GM23338 (cell line): Measurements from ENCODE around the gene SEC14L1. TPM values are rescaled to one million over a fixed set of nuclear protein-coding genes. Genes with fewer than 3 reads are reported as not detected.
A peak's percentile ranks its signal among the peaks of the same experiment; 100 is the strongest.

Experiments
- ATAC-seq: fragments of 200-7000 bp; cut with Tn5 transposase; 3 replicates; pipeline ENCODE4 v1.9.1; 2020
- DNase-seq: peaks from one replicate; pipeline ENCODE4 v3.0.0-alpha.2; 2015; ENCODE audit warnings: low spot score
- H2AFZ ChIP-seq: fragments of 200-600 bp; sonication (generic); 2 replicates; pipeline ENCODE4 v1.8.0; 2016; ENCODE audit warnings: antibody characterized with exemption, mild to moderate bottlenecking, moderate library complexity
- H3F3A ChIP-seq: fragments of 200-600 bp; sonication (generic); replicated peaks from 2 replicates; pipeline ENCODE4 v1.8.0; 2017; ENCODE audit warnings: antibody characterized with exemption, mixed run types, low read depth
- H3K27ac ChIP-seq: fragments of 200-600 bp; sonication (generic); 2 replicates; pipeline ENCODE4 v1.6.1; 2016; ENCODE audit warnings: low read depth
- H3K27me3 ChIP-seq: fragments of 200-600 bp; sonication (generic); 2 replicates; pipeline ENCODE4 v1.8.0; 2016; ENCODE audit warnings: mild to moderate bottlenecking, mixed run types, moderate library complexity; ENCODE audit not compliant: insufficient read depth
- H3K36me3 ChIP-seq: fragments of 200-600 bp; sonication (generic); 2 replicates; pipeline ENCODE4 v1.8.0; 2016; ENCODE audit warnings: mild to moderate bottlenecking; ENCODE audit not compliant: insufficient read depth
- H3K4me1 ChIP-seq: fragments of 200-600 bp; sonication (generic); 2 replicates; pipeline ENCODE4 v1.8.0; 2016; ENCODE audit warnings: mild to moderate bottlenecking, moderate library complexity; ENCODE audit not compliant: insufficient read depth
- H3K4me2 ChIP-seq: fragments of 200-600 bp; sonication (generic); 2 replicates; pipeline ENCODE4 v1.7.1; 2017; ENCODE audit warnings: mixed run types
- H3K4me3 ChIP-seq: fragments of 200-600 bp; sonication (generic); 2 replicates; pipeline ENCODE4 v1.6.1; 2016; ENCODE audit warnings: mixed run types
- H3K79me2 ChIP-seq: fragments of 200-600 bp; sonication (generic); replicated peaks from 2 replicates; pipeline ENCODE4 v1.8.0; 2017; ENCODE audit warnings: mild to moderate bottlenecking; ENCODE audit not compliant: insufficient read depth
- H3K9me2 ChIP-seq: fragments of 200-600 bp; sonication (generic); 2 replicates; pipeline ENCODE4 v1.8.0; 2017; ENCODE audit not compliant: insufficient read depth
- H4K20me1 ChIP-seq: fragments of 200-600 bp; sonication (generic); replicated peaks from 2 replicates; pipeline ENCODE4 v1.8.0; 2017; ENCODE audit warnings: mild to moderate bottlenecking; ENCODE audit not compliant: insufficient read depth
- H3K27ac Mint-ChIP-seq: 2 replicates; pipeline ENCODE4 v1.8.0; 2020; ENCODE audit warnings: inconsistent platforms, mild to moderate bottlenecking, moderate library complexity, mixed read lengths
- H3K27me3 Mint-ChIP-seq: 3 replicates; pipeline ENCODE4 v1.8.0; 2022; ENCODE audit warnings: low read depth, mild to moderate bottlenecking, moderate library complexity, mixed read lengths, inconsistent platforms; ENCODE audit not compliant: insufficient read depth, poor library complexity
- H3K36me3 Mint-ChIP-seq: 3 replicates; pipeline ENCODE4 v1.8.0; 2021; ENCODE audit warnings: low read depth, mild to moderate bottlenecking, inconsistent platforms, moderate library complexity, mixed read lengths
- H3K4me1 Mint-ChIP-seq: 3 replicates; pipeline ENCODE4 v1.8.0; 2020; ENCODE audit warnings: mild to moderate bottlenecking, inconsistent platforms, mixed read lengths
- H3K4me3 Mint-ChIP-seq: 3 replicates; pipeline ENCODE4 v1.8.0; 2021; ENCODE audit warnings: moderate library complexity, mild to moderate bottlenecking, inconsistent platforms, mixed read lengths
- H3K9me3 Mint-ChIP-seq: 3 replicates; pipeline ENCODE4 v1.8.0; 2020; ENCODE audit warnings: moderate library complexity, mild to moderate bottlenecking, inconsistent platforms, mixed read lengths
- CREB1 ChIP-seq: fragments of 250-450 bp; sonication (Bioruptor Pico); IDR thresholded peaks from 2 replicates; pipeline ENCODE4 v1.5.0; 2020; ENCODE audit warnings: low read depth, mild to moderate bottlenecking, moderate library complexity
- EZH2 ChIP-seq: fragments of 200-600 bp; sonication (generic); IDR thresholded peaks from one replicate; pipeline ENCODE4 v1.8.0; 2017; ENCODE audit warnings: antibody characterized with exemption, mild to moderate bottlenecking, low read depth; ENCODE audit not compliant: unreplicated experiment
- EZH2phosphoT487 ChIP-seq: fragments of 200-600 bp; sonication (generic); IDR thresholded peaks from one replicate; pipeline ENCODE4 v1.8.1; 2018; ENCODE audit warnings: antibody characterized with exemption; ENCODE audit not compliant: unreplicated experiment
- JUNB ChIP-seq: IDR thresholded peaks from one replicate; pipeline ENCODE4 v1.6.1; 2016; ENCODE audit warnings: antibody characterized with exemption; ENCODE audit not compliant: unreplicated experiment
- POLR2AphosphoS5 ChIP-seq: IDR thresholded peaks from 2 replicates; pipeline ENCODE4 v1.6.1; 2016; ENCODE audit warnings: antibody characterized with exemption, low read depth
- STAT1 ChIP-seq: IDR thresholded peaks from one replicate; pipeline ENCODE4 v1.6.1; 2016; ENCODE audit warnings: antibody characterized with exemption; ENCODE audit not compliant: unreplicated experiment
- ZNF114 ChIP-seq: fragments of 250-450 bp; sonication (Bioruptor Pico); IDR thresholded peaks from 2 replicates; pipeline ENCODE4 v1.5.0; 2020; ENCODE audit warnings: mild to moderate bottlenecking, moderate library complexity
- ZNF331 ChIP-seq: fragments of 250-450 bp; sonication (Bioruptor Pico); IDR thresholded peaks from 2 replicates; pipeline ENCODE4 v1.5.0; 2020; ENCODE audit warnings: low read depth, mild to moderate bottlenecking, moderate library complexity
- polyA plus RNA-seq: library from polyadenylated mRNA; unstranded; fragments of >200 nt; fragmentation: Nextera tagmentation; extraction: Ambion mirVana; gene quantifications from 2 replicates; pipeline ENCODE4 v1.2.1, GENCODE V29; 2016
- total RNA-seq: library from RNA; depleted of rRNA; stranded (reverse); fragments of >200 nt; shearing (Covaris generic); gene quantifications from 2 replicates; pipeline ENCODE4 v1.2.3, GENCODE V29; 2014
- TF ChIP-seq, protein P1 (sequence below): IDR thresholded peaks from one replicate; pipeline ENCODE4 v1.6.1; 2018; ENCODE audit warnings: antibody characterized with exemption; ENCODE audit not compliant: unreplicated experiment
- TF ChIP-seq, protein P2 (sequence below), 2 experiments: fragments of 200-600 bp in 1 of 2; sonication (generic) in 1 of 2; conservative IDR thresholded peaks; 2 replicates each; pipeline versions ENCODE4 v1.5.1 to v1.6.1; 2016 to 2017; ENCODE audit warnings: antibody characterized with exemption in 2 of 2, low read depth in 2 of 2, mild to moderate bottlenecking in 2 of 2, moderate library complexity in 1 of 2
- TF ChIP-seq, protein P3 (sequence below): fragments of 250-450 bp; sonication (Bioruptor Pico); IDR thresholded peaks from 2 replicates; pipeline ENCODE4 v1.5.0; 2020; ENCODE audit warnings: mild to moderate bottlenecking, moderate library complexity
- TF ChIP-seq, protein P4 (sequence below): IDR thresholded peaks from 2 replicates; pipeline ENCODE4 v1.6.1; 2016; ENCODE audit warnings: antibody characterized with exemption

The SEC14L1 gene
- total and polyA plus RNA-seq, 2 experiments from 2014 or later, result 26.8 to 54.8 TPM

DNA sequence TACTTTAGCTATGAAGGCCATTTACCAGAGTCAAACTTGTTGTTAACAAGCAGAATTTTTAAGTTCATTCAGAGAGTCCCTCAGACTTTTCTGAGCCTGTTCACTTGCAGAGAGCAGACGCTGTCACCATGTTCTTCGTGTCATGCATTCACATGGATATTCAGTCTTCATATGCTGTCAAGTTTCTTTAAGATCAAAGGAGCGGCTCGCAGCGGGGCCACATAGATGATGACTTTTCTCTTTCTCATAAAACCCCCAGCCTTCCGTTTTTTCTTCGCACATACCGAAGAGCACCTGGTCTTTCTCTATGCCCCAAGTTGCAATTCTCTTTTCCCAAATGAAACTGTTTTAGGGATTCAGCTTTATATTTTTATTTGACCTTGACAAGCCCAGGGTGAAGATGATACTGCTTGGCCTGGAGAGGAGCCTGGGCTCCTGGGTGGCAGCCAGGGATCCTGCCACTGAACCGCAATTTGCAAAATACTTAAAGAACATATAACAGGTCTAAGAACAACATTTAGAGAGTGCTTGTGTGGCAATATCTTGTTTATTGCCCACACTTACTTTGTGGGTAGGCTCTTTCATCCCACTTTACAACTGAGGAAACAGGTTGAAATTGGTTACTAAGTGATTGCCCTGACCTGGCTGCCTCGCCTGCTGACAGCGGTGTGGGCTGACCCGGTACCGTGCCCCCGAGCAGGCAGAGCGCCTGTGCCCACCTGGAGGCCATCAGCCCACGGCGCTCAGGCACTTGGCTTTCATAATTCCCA, 22.9 kb downstream of the SEC14L1 start:
- Histone ChIP-seq H4K20me1 (peaks cover 3% of the 10 kb centered on the region; the same call in 1 of the 2 replicates), H2AFZ (no peak overlapping the region)

More for the DNA sequence above, 22.9 kb downstream of the SEC14L1 start:
- Mint-ChIP-seq H3K9me3 (peaks cover 33% of the 10 kb centered on the region), H3K36me3 (peaks cover 32% of the 10 kb centered on the region), H3K27me3 (peaks cover 8% of the 10 kb centered on the region), H3K4me1 (peaks cover 46% of the 10 kb centered on the region), H3K27ac (no peak overlapping the region), H3K4me3 (no peak overlapping the region)
- Histone ChIP-seq H3F3A (0 out of 2 replicates have a peak, but pooled peaks cover 6% of the 10 kb centered on the region), H3K4me1 (peaks cover 49% of the 10 kb centered on the region), H3K27ac (peak overlapping the region; percentile 94), H3K27me3 (no peaks in the 10 kb centered on the region), H3K4me3 (no peak overlapping the region), H3K36me3 (peaks cover 19% of the 10 kb centered on the region), H3K4me2 (peak overlapping the region; percentile 70), H3K79me2 (peaks cover 64% of the 10 kb centered on the region), H3K9me2 (0 out of 2 replicates have a peak, but pooled peaks cover 4% of the 10 kb centered on the region)
- DNase-seq (no peak), ATAC-seq (peak; percentile 47)
- no peak for TF ChIP-seq EZH2phosphoT487
- TF ChIP-seq, protein P1, sequence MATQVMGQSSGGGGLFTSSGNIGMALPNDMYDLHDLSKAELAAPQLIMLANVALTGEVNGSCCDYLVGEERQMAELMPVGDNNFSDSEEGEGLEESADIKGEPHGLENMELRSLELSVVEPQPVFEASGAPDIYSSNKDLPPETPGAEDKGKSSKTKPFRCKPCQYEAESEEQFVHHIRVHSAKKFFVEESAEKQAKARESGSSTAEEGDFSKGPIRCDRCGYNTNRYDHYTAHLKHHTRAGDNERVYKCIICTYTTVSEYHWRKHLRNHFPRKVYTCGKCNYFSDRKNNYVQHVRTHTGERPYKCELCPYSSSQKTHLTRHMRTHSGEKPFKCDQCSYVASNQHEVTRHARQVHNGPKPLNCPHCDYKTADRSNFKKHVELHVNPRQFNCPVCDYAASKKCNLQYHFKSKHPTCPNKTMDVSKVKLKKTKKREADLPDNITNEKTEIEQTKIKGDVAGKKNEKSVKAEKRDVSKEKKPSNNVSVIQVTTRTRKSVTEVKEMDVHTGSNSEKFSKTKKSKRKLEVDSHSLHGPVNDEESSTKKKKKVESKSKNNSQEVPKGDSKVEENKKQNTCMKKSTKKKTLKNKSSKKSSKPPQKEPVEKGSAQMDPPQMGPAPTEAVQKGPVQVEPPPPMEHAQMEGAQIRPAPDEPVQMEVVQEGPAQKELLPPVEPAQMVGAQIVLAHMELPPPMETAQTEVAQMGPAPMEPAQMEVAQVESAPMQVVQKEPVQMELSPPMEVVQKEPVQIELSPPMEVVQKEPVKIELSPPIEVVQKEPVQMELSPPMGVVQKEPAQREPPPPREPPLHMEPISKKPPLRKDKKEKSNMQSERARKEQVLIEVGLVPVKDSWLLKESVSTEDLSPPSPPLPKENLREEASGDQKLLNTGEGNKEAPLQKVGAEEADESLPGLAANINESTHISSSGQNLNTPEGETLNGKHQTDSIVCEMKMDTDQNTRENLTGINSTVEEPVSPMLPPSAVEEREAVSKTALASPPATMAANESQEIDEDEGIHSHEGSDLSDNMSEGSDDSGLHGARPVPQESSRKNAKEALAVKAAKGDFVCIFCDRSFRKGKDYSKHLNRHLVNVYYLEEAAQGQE, result no peak
- no peak for TF ChIP-seq EZH2
- TF ChIP-seq JUNB, result no peak
- no peak for TF ChIP-seq POLR2AphosphoS5
- TF ChIP-seq STAT1, result no peak
- no peak for TF ChIP-seq ZNF114 (CRISPR knock-in tag)
- TF ChIP-seq, protein P2, sequence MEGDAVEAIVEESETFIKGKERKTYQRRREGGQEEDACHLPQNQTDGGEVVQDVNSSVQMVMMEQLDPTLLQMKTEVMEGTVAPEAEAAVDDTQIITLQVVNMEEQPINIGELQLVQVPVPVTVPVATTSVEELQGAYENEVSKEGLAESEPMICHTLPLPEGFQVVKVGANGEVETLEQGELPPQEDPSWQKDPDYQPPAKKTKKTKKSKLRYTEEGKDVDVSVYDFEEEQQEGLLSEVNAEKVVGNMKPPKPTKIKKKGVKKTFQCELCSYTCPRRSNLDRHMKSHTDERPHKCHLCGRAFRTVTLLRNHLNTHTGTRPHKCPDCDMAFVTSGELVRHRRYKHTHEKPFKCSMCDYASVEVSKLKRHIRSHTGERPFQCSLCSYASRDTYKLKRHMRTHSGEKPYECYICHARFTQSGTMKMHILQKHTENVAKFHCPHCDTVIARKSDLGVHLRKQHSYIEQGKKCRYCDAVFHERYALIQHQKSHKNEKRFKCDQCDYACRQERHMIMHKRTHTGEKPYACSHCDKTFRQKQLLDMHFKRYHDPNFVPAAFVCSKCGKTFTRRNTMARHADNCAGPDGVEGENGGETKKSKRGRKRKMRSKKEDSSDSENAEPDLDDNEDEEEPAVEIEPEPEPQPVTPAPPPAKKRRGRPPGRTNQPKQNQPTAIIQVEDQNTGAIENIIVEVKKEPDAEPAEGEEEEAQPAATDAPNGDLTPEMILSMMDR (conservative IDR thresholded peaks at IDR 0.05; ENCODE audit: low read depth in 2 of 2), result no peak
- TF ChIP-seq, protein P3, sequence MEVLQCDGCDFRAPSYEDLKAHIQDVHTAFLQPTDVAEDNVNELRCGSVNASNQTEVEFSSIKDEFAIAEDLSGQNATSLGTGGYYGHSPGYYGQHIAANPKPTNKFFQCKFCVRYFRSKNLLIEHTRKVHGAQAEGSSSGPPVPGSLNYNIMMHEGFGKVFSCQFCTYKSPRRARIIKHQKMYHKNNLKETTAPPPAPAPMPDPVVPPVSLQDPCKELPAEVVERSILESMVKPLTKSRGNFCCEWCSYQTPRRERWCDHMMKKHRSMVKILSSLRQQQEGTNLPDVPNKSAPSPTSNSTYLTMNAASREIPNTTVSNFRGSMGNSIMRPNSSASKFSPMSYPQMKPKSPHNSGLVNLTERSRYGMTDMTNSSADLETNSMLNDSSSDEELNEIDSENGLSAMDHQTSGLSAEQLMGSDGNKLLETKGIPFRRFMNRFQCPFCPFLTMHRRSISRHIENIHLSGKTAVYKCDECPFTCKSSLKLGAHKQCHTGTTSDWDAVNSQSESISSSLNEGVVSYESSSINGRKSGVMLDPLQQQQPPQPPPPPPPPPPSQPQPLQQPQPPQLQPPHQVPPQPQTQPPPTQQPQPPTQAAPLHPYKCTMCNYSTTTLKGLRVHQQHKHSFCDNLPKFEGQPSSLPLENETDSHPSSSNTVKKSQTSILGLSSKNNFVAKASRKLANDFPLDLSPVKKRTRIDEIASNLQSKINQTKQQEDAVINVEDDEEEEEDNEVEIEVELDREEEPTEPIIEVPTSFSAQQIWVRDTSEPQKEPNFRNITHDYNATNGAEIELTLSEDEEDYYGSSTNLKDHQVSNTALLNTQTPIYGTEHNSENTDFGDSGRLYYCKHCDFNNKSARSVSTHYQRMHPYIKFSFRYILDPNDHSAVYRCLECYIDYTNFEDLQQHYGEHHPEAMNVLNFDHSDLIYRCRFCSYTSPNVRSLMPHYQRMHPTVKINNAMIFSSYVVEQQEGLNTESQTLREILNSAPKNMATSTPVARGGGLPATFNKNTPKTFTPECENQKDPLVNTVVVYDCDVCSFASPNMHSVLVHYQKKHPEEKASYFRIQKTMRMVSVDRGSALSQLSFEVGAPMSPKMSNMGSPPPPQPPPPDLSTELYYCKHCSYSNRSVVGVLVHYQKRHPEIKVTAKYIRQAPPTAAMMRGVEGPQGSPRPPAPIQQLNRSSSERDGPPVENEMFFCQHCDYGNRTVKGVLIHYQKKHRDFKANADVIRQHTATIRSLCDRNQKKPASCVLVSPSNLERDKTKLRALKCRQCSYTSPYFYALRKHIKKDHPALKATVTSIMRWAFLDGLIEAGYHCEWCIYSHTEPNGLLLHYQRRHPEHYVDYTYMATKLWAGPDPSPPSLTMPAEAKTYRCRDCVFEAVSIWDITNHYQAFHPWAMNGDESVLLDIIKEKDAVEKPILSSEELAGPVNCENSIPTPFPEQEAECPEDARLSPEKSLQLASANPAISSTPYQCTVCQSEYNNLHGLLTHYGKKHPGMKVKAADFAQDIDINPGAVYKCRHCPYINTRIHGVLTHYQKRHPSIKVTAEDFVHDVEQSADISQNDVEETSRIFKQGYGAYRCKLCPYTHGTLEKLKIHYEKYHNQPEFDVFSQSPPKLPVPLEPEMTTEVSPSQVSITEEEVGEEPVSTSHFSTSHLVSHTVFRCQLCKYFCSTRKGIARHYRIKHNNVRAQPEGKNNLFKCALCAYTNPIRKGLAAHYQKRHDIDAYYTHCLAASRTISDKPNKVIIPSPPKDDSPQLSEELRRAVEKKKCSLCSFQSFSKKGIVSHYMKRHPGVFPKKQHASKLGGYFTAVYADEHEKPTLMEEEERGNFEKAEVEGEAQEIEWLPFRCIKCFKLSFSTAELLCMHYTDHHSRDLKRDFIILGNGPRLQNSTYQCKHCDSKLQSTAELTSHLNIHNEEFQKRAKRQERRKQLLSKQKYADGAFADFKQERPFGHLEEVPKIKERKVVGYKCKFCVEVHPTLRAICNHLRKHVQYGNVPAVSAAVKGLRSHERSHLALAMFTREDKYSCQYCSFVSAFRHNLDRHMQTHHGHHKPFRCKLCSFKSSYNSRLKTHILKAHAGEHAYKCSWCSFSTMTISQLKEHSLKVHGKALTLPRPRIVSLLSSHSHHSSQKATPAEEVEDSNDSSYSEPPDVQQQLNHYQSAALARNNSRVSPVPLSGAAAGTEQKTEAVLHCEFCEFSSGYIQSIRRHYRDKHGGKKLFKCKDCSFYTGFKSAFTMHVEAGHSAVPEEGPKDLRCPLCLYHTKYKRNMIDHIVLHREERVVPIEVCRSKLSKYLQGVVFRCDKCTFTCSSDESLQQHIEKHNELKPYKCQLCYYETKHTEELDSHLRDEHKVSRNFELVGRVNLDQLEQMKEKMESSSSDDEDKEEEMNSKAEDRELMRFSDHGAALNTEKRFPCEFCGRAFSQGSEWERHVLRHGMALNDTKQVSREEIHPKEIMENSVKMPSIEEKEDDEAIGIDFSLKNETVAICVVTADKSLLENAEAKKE, result no peak
- TF ChIP-seq CREB1 (CRISPR knock-in tag), result no peak
- TF ChIP-seq ZNF331 (CRISPR knock-in tag), result no peak
- TF ChIP-seq, protein P4, sequence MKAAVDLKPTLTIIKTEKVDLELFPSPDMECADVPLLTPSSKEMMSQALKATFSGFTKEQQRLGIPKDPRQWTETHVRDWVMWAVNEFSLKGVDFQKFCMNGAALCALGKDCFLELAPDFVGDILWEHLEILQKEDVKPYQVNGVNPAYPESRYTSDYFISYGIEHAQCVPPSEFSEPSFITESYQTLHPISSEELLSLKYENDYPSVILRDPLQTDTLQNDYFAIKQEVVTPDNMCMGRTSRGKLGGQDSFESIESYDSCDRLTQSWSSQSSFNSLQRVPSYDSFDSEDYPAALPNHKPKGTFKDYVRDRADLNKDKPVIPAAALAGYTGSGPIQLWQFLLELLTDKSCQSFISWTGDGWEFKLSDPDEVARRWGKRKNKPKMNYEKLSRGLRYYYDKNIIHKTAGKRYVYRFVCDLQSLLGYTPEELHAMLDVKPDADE, result no peak
